GM18508 (cell line): ENCODE results near the gene AP3B1.
"Not testable (repeated sequence)": the region's sequence is repeated elsewhere in the genome, so short reads cannot be mapped to it uniquely, and the experiment has no call there.

Experiments
- ATAC-seq: cut with Tn5 transposase; IDR thresholded peaks from one replicate; pipeline ENCODE4 v1.9.1; 2021; ENCODE audit warnings: moderate number of reproducible peaks; ENCODE audit not compliant: insufficient read depth, unreplicated experiment

The AP3B1 gene

GRCh38 chr5:78252715-78253114 is 41.8 kb downstream of the AP3B1 start:
- ATAC-seq, result no peak

GRCh38 chr5:78251663-78252284 is 42.7 kb downstream of the AP3B1 start:
- no peak for ATAC-seq

GRCh38 chr5:78245136-78245535 is 49.4 kb downstream of the AP3B1 start:
- ATAC-seq, result no peak

GRCh38 chr5:78243639-78244038 is 50.9 kb downstream of the AP3B1 start:
- ATAC-seq, result no peak

- no peak for ATAC-seq
Measured at GRCh38 chr5:78243091-78243490, 51.4 kb downstream of the AP3B1 start.

GRCh38 chr5:78242001-78242400 is 52.5 kb downstream of the AP3B1 start:
- ATAC-seq, result no peak

- no peak for ATAC-seq
Measured at GRCh38 chr5:78237911-78238310, 56.6 kb downstream of the AP3B1 start.

GRCh38 chr5:78236046-78236445 is 58.5 kb downstream of the AP3B1 start:
- ATAC-seq, result no peak

GRCh38 chr5:78235289-78235688 is 59.2 kb downstream of the AP3B1 start:
- ATAC-seq, result no peak

- ATAC-seq, result no peak
Measured at GRCh38 chr5:78234804-78235203, 59.7 kb downstream of the AP3B1 start.

GRCh38 chr5:78232163-78232562 is 62.3 kb downstream of the AP3B1 start:
- no peak for ATAC-seq

- no peak for ATAC-seq
Measured at GRCh38 chr5:78224358-78224757, 70.1 kb downstream of the AP3B1 start.

GRCh38 chr5:78221964-78222451 is 72.5 kb downstream of the AP3B1 start:
- peak; percentile 97 for ATAC-seq

- ATAC-seq, result no peak
Measured at GRCh38 chr5:78221467-78221866, 73.0 kb downstream of the AP3B1 start.

GRCh38 chr5:78215972-78216371 is 78.5 kb downstream of the AP3B1 start:
- no peak for ATAC-seq

GRCh38 chr5:78215565-78215964 is 78.9 kb downstream of the AP3B1 start:
- no peak for ATAC-seq

- no peak for ATAC-seq
Measured at GRCh38 chr5:78213799-78214198, 80.7 kb downstream of the AP3B1 start.

GRCh38 chr5:78211052-78211451 is 83.4 kb downstream of the AP3B1 start:
- ATAC-seq, result no peak

- no peak for ATAC-seq
Measured at GRCh38 chr5:78204241-78204640, 90.3 kb downstream of the AP3B1 start.

- no peak for ATAC-seq
Measured at GRCh38 chr5:78203815-78204214, 90.7 kb downstream of the AP3B1 start.

- no peak for ATAC-seq
Measured at GRCh38 chr5:78190402-78190801, 104.1 kb downstream of the AP3B1 start.

GRCh38 chr5:78188681-78189080 is 105.8 kb downstream of the AP3B1 start:
- not testable (repeated sequence) for ATAC-seq

- ATAC-seq, result no peak
Measured at GRCh38 chr5:78187172-78187571, 107.3 kb downstream of the AP3B1 start.
